Measurements from ENCODE around the gene EMILIN1.
"Not testable (repeated sequence)": the region's sequence is repeated elsewhere in the genome, so short reads cannot be mapped to it uniquely, and the experiment has no call there.

EMILIN1 gene

GRCh38 chr2:27072920-27073319 lies 5.5 kb upstream of the EMILIN1 start:
- no peak for DNase-seq
- peaks cover 26% of the 10 kb centered on the region for H3K36me3 ChIP-seq

GRCh38 chr2:27073782-27074181 lies 4.6 kb upstream of the EMILIN1 start:
- TF ChIP-seq CTCF (IDR thresholded peaks at IDR 0.05; ENCODE audit: low read depth, low read length): no peak
- no peak overlapping the region for H3K27ac ChIP-seq
- DNase-seq: no peak

More at GRCh38 chr2:27072920-27073319, 5.5 kb upstream of the EMILIN1 start:
- TF ChIP-seq CTCF (IDR thresholded peaks at IDR 0.05; ENCODE audit: low read depth, low read length): no peak
- peak overlapping the region; percentile 65 for H3K27ac ChIP-seq
- H3K4me3 ChIP-seq (ENCODE audit: low read depth, low read length): peak overlapping the region; percentile 93; the same call in 1 of the 2 replicates
- no peaks in the 10 kb centered on the region for H3K27me3 ChIP-seq (ENCODE audit: insufficient read depth, low read depth, severe bottlenecking)
- H3K9me3 ChIP-seq (ENCODE audit: severe bottlenecking): no peaks in the 10 kb centered on the region

GRCh38 chr2:27074738-27075565 lies 3.5 kb upstream of the EMILIN1 start:
- H3K27me3 ChIP-seq (ENCODE audit: insufficient read depth, low read depth, severe bottlenecking): no peaks in the 10 kb centered on the region
- H3K9me3 ChIP-seq (ENCODE audit: severe bottlenecking): no peaks in the 10 kb centered on the region
- H3K27ac ChIP-seq: no peak overlapping the region
- no peak for TF ChIP-seq CTCF (IDR thresholded peaks at IDR 0.05; ENCODE audit: low read depth, low read length)
- peaks cover 6% of the 10 kb centered on the region for H3K36me3 ChIP-seq
- no peak for DNase-seq
- no peak overlapping the region for H3K4me3 ChIP-seq (ENCODE audit: low read depth, low read length)

More at GRCh38 chr2:27073782-27074181, 4.6 kb upstream of the EMILIN1 start:
- Histone ChIP-seq H3K4me3 (ENCODE audit: low read depth, low read length) (no peak overlapping the region), H3K9me3 (ENCODE audit: severe bottlenecking) (no peaks in the 10 kb centered on the region), H3K36me3 (peaks cover 18% of the 10 kb centered on the region), H3K27me3 (ENCODE audit: insufficient read depth, low read depth, severe bottlenecking) (no peaks in the 10 kb centered on the region)

- not testable (repeated sequence) for H3K9me3 ChIP-seq (ENCODE audit: severe bottlenecking); H3K4me3 ChIP-seq (ENCODE audit: low read depth, low read length); H3K27me3 ChIP-seq (ENCODE audit: insufficient read depth, low read depth, severe bottlenecking); DNase-seq; H3K27ac ChIP-seq; H3K36me3 ChIP-seq
These were observed 2.9 kb upstream of the EMILIN1 start for GRCh38 chr2:27075566-27075871.

GRCh38 chr2:27076323-27076722 lies 2.1 kb upstream of the EMILIN1 start:
- Histone ChIP-seq H3K36me3 (no peaks in the 10 kb centered on the region; the same call in 1 of the 2 replicates), H3K27ac (no peak overlapping the region), H3K4me3 (ENCODE audit: low read depth, low read length) (no peak overlapping the region), H3K27me3 (ENCODE audit: insufficient read depth, low read depth, severe bottlenecking) (no peaks in the 10 kb centered on the region), H3K9me3 (ENCODE audit: severe bottlenecking) (no peaks in the 10 kb centered on the region)
- no peak for DNase-seq
- no peak for TF ChIP-seq CTCF (IDR thresholded peaks at IDR 0.05; ENCODE audit: low read depth, low read length)

GRCh38 chr2:27077231-27077630 lies 1.2 kb upstream of the EMILIN1 start:
- H3K9me3 ChIP-seq (ENCODE audit: severe bottlenecking): no peaks in the 10 kb centered on the region
- H3K27me3 ChIP-seq (ENCODE audit: insufficient read depth, low read depth, severe bottlenecking): no peaks in the 10 kb centered on the region
- TF ChIP-seq CTCF (IDR thresholded peaks at IDR 0.05; ENCODE audit: low read depth, low read length): no peak
- peak overlapping the region; percentile 3; the same call in 1 of the 2 replicates for H3K27ac ChIP-seq
- DNase-seq: no peak
- no peak overlapping the region for H3K4me3 ChIP-seq (ENCODE audit: low read depth, low read length)
- H3K36me3 ChIP-seq: no peaks in the 10 kb centered on the region
